Kidney epithelial cell (primary cell): ENCODE results near the gene RLN3. TPM values are rescaled to one million over a fixed set of nuclear protein-coding genes. Genes with fewer than 3 reads are reported as not detected.
"Not testable (repeated sequence)": the region's sequence is repeated elsewhere in the genome, so short reads cannot be mapped to it uniquely, and the experiment has no call there.

Source experiments
- DNase-seq: peaks from one replicate; pipeline ENCODE4 v3.0.0-alpha.2; 2010; ENCODE audit warnings: low read depth
- H3K27me3 ChIP-seq: 2 replicates; pipeline ENCODE4 v1.6.0; 2011; ENCODE audit warnings: low read length; ENCODE audit not compliant: control insufficient read depth, insufficient read depth
- H3K36me3 ChIP-seq: 2 replicates; pipeline ENCODE4 v1.5.1; 2011; ENCODE audit warnings: low read length; ENCODE audit not compliant: control insufficient read depth, insufficient read depth
- H3K4me3 ChIP-seq: 2 replicates; pipeline ENCODE4 v1.5.1; 2011; ENCODE audit warnings: low read depth, mild to moderate bottlenecking, control low read depth, low read length
- total RNA-seq: library from RNA; depleted of rRNA; stranded (reverse); fragments of >200 nt; gene quantifications from 2 replicates; pipeline ENCODE4 v1.2.3, GENCODE V29; 2015
- TF ChIP-seq, protein P1 (sequence below): IDR thresholded peaks from 2 replicates; pipeline ENCODE4 v1.5.1; 2011; ENCODE audit warnings: mild to moderate bottlenecking, moderate library complexity, low read length, control low read depth, inconsistent platforms; ENCODE audit not compliant: insufficient read depth, poor library complexity, severe bottlenecking

The RLN3 gene
- total RNA-seq, 1 donor from 2014 or later, result not detected

DNA sequence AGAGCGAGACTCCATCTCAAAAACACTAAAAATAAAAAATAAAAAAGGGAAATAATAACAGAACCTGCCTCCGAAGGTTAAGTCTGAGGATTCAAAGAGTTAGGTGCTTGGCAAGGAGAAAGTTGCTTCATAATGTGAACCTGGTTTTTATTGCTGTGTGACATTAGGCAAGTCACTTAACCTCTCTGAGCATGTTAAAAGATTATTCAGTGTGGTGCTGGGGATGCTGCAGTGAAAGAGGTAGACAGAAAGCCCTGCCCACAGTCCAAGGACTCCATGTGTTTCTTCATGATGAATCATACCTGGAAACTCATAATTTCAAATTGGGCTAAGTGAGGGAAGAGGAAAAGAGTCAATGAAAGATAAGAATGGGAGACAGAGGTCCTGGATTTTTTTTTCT, 6.0 kb downstream of the RLN3 start:
- peaks cover 4% of the 10 kb centered on the region for H3K27me3 ChIP-seq
- no peak for DNase-seq

DNA sequence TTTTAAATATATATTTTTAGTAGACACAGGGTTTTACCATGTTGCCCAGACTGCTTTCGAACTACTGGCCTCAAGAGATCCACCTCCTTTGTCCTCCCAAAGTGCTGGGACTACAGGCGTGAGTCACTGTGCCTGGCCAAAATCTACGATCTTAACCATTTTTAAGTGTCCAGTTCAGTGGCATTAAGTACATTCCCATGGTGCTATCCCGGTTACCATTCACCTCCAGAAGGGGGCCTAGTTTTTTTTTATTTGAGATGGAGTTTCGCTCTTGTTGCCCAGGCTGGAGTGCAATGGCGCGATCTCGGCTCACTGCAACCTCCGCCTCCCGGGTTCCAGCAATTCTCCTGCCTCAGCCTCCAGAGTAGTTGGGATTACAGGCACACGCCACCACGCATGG, 7.2 kb downstream of the RLN3 start:
- not testable (repeated sequence) for H3K36me3 ChIP-seq, DNase-seq, H3K27me3 ChIP-seq, H3K4me3 ChIP-seq

More for the DNA sequence above, 6.0 kb downstream of the RLN3 start:
- H3K4me3 ChIP-seq, result no peak overlapping the region
- TF ChIP-seq, protein P1, sequence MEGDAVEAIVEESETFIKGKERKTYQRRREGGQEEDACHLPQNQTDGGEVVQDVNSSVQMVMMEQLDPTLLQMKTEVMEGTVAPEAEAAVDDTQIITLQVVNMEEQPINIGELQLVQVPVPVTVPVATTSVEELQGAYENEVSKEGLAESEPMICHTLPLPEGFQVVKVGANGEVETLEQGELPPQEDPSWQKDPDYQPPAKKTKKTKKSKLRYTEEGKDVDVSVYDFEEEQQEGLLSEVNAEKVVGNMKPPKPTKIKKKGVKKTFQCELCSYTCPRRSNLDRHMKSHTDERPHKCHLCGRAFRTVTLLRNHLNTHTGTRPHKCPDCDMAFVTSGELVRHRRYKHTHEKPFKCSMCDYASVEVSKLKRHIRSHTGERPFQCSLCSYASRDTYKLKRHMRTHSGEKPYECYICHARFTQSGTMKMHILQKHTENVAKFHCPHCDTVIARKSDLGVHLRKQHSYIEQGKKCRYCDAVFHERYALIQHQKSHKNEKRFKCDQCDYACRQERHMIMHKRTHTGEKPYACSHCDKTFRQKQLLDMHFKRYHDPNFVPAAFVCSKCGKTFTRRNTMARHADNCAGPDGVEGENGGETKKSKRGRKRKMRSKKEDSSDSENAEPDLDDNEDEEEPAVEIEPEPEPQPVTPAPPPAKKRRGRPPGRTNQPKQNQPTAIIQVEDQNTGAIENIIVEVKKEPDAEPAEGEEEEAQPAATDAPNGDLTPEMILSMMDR, result no peak
- no peaks in the 10 kb centered on the region for H3K36me3 ChIP-seq

DNA sequence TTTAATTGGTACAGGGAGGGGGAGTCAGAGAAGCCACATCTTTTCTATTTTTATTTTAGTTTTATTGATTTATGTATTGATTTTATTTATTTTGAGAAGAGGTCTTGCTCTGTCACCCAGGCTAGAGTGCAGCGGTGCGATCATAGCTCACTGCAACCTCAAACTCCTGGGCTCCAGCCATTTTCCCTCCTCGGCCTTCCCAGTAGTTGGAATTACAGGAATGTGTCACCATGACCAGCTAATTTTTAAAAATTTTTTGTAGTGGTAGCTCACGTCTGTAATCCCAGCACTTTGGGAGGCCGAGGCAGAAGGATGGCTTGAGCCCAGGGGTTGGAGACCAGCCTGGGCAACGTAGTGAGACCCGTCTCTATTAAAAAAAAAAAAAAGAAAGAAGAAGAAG, 7.8 kb downstream of the RLN3 start:
- no peak overlapping the region for H3K4me3 ChIP-seq
- TF ChIP-seq, protein P1, result no peak
- no peaks in the 10 kb centered on the region for H3K36me3 ChIP-seq
- no peak for DNase-seq
- H3K27me3 ChIP-seq, result peaks cover 4% of the 10 kb centered on the region

DNA sequence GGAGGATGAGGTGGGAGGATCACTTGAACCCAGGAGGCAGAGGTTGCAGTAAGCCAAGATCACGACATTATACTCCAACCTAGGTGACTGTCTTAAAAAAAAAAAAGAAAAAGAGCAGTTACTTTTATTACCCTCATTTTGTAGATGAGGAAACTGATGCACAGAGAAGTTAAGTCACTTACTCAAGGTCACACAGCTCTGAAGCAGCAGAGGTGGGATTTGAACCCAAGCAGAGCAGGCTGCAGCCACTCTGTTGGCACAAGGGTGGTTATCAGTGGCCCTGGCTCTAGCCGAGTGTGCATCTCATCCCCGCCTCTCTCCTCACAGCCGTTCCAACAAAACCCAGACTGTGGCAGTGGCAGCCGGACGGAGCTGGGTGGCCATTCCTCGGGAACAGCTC, 11.2 kb downstream of the RLN3 start:
- H3K27me3 ChIP-seq, result no peaks in the 10 kb centered on the region
- TF ChIP-seq, protein P1, result no peak
- no peaks in the 10 kb centered on the region for H3K36me3 ChIP-seq
- DNase-seq, result no peak
- no peak overlapping the region for H3K4me3 ChIP-seq

DNA sequence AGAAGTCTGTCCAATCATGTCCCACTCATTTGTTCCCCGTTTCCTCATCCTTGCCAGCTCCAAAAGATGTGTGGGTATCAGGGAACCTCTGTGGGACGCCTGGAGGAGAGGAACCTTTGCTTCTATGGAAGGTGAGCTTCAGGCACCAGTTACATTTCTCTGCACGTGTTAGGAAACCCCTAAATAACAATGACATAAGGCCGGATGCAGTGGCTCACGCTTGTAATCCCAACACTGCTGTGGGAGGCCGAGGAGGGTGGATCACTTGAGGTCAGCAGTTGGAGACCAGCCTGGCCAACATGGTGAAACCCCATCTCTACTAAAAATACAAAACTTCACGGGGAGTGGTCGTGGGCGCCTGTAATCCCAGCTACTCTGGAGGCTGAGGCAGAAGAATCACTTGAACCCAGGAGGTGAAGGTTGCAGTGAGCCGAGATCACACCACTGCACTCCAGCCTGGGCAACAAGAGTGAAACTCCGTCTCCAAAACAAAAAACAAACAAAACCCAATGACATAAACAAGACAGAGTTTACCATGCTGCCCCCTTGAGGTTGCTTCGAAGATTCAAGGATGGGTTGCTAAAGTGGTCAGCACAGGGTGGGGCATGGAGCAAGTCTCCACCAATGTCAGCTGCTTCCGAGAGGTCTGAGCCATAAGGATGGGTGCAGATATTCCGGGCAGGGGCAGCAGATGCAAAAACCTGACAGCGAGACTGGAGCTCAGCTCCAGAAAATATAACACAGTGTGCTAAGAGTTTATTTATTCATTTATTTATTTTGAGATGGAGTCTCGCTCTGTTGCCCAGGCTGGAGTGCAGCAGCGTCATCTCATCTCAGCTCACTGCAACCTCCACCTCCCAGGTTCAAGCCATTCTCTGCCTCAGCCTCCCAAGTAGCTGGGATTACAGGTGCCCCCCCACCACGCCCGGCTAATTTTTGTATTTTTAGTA, 15.0 kb downstream of the RLN3 start:
- H3K4me3 ChIP-seq, H3K36me3 ChIP-seq, DNase-seq, H3K27me3 ChIP-seq: not testable (repeated sequence)
- TF ChIP-seq, protein P1, result peak; percentile 39

DNA sequence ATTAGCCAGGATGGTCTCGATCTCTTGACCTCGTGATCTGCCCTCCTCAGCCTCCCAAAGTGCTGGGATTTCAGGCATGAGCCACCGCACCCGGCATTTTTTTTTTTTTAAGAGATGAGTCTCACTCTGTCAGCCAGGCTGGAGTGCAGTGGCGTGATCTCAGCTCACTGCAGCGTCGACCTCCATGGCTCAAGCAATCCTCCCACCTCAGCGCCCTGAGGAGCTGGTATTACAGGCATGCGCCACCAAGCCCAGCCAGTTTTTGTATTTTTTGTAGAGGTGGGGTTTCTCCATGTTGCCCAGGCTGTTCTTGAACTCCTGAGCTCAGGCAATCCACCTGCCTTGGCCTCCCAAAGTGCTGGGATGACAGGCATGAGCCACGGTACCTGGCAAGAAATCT, 19.9 kb downstream of the RLN3 start:
- not testable (repeated sequence) for DNase-seq, H3K27me3 ChIP-seq, H3K4me3 ChIP-seq, H3K36me3 ChIP-seq
